HT1080 (cell line): Measurements from ENCODE around the gene ADCY3. TPM values are rescaled to one million over a fixed set of nuclear protein-coding genes. Genes with fewer than 3 reads are reported as not detected.
A peak's percentile ranks its signal among the peaks of the same experiment; 100 is the strongest.

Experiments
- DNase-seq: peaks from one replicate; pipeline ENCODE4 v3.0.0-alpha.2; 2015; ENCODE audit warnings: low read depth
- total RNA-seq: library from RNA; depleted of rRNA; stranded (reverse); fragments of >200 nt; shearing (Covaris generic); gene quantifications from 2 replicates; pipeline ENCODE4 v1.2.3, GENCODE V29; 2014

Gene ADCY3
- total RNA-seq, 1 experiment from 2014 or later, result 73.5 TPM

GRCh38 chr2:24875901-24876300 lies 44.1 kb downstream of the ADCY3 start:
- DNase-seq, result no peak

GRCh38 chr2:24875272-24875671 lies 44.8 kb downstream of the ADCY3 start:
- no peak for DNase-seq

- no peak for DNase-seq
Measured at GRCh38 chr2:24874035-24874434, 46.0 kb downstream of the ADCY3 start.

- no peak for DNase-seq
Measured at GRCh38 chr2:24873619-24874018, 46.4 kb downstream of the ADCY3 start.

- no peak for DNase-seq
Measured at GRCh38 chr2:24872344-24873115, 47.5 kb downstream of the ADCY3 start.

- DNase-seq, result no peak
Measured at GRCh38 chr2:24871852-24872333, 48.1 kb downstream of the ADCY3 start.

- DNase-seq, result no peak
Measured at GRCh38 chr2:24870891-24871705, 48.9 kb downstream of the ADCY3 start.

- no peak for DNase-seq
Measured at GRCh38 chr2:24870440-24870839, 49.6 kb downstream of the ADCY3 start.

- DNase-seq, result no peak
Measured at GRCh38 chr2:24866946-24867345, 53.1 kb downstream of the ADCY3 start.

GRCh38 chr2:24863641-24864040 lies 56.4 kb downstream of the ADCY3 start:
- DNase-seq, result no peak

GRCh38 chr2:24861500-24861899 lies 58.5 kb downstream of the ADCY3 start:
- no peak for DNase-seq

GRCh38 chr2:24860631-24861030 lies 59.4 kb downstream of the ADCY3 start:
- DNase-seq, result no peak

- DNase-seq, result no peak
Measured at GRCh38 chr2:24859968-24860600, 60.0 kb downstream of the ADCY3 start.

GRCh38 chr2:24858996-24859395 lies 61.0 kb downstream of the ADCY3 start:
- no peak for DNase-seq

- DNase-seq, result no peak
Measured at GRCh38 chr2:24857746-24858145, 62.3 kb downstream of the ADCY3 start.

- no peak for DNase-seq
Measured at GRCh38 chr2:24856791-24857211, 63.2 kb downstream of the ADCY3 start.

GRCh38 chr2:24855726-24856125 lies 64.3 kb downstream of the ADCY3 start:
- DNase-seq, result peak; percentile 26

GRCh38 chr2:24855022-24855622 lies 64.9 kb downstream of the ADCY3 start:
- DNase-seq, result no peak

GRCh38 chr2:24853996-24854395 lies 66.0 kb downstream of the ADCY3 start:
- no peak for DNase-seq

GRCh38 chr2:24853046-24853445 lies 67.0 kb downstream of the ADCY3 start:
- DNase-seq, result no peak

GRCh38 chr2:24852431-24853020 lies 67.5 kb downstream of the ADCY3 start:
- no peak for DNase-seq
